ENCODE measurements around the gene TMEM121. TPM values are rescaled to one million over a fixed set of nuclear protein-coding genes. Genes with fewer than 3 reads are reported as not detected.
"Not testable (repeated sequence)": the region's sequence is repeated elsewhere in the genome, so short reads cannot be mapped to it uniquely, and the experiment has no call there.

The TMEM121 gene
- polyA plus RNA-seq, 1 of the 3 experiments (the other 2 are of a cell fraction), result 9.1 TPM

DNA sequence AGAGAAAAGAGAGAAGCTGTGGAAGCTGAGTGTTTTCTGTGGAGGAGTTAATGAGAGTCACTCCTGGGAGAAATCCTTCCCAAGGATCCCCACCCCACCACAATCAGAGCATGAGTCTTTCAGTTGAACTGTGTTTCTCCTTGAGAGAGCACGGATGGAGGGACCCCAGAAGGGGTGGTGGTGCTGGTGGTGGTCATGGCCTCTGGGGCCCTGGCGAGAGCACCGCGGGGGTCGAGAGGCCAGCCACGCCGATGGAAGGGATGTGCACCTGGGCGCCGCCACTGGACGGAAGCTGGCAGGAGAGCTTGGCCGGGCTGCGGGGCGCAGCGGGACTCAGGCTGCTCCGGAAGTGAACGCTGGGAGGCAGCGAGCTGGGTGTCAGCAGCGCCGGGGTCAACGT is 20.0 kb downstream of the TMEM121 start:
- POLR2A ChIA-PET; H3K79me2 ChIP-seq (ENCODE audit: insufficient read depth); H3K9ac ChIP-seq; H3K4me2 ChIP-seq; CTCF ChIA-PET; H3K4me1 ChIP-seq (ENCODE audit: control insufficient read depth in 1 of 2, insufficient read depth in 2 of 2, low read depth in 1 of 2, low read length in 1 of 2); H4K20me1 ChIP-seq (ENCODE audit: insufficient read depth); H3F3A ChIP-seq (replicated peaks; ENCODE audit: insufficient read depth); DNase-seq; H3K4me3 ChIP-seq (ENCODE audit: low read depth in 2 of 2, low read length in 1 of 2); H3K9me3 ChIP-seq; H3K27ac ChIP-seq (ENCODE audit: low read depth in 2 of 2, low read length in 1 of 2); H3K9me2 ChIP-seq; H3K36me3 ChIP-seq (replicated peaks in 1 of 2; ENCODE audit: control insufficient read depth in 1 of 2, insufficient read depth in 2 of 2, low read length in 1 of 2); H2AFZ ChIP-seq (ENCODE audit: low read depth): not testable (repeated sequence)
- WGBS (ENCODE audit: low lambda C conversion rate), result 90% methylated on average over 2 of the region's 20 CpGs
- peaks cover 20% of the 10 kb centered on the region; the same call in 1 of the 2 replicates for H3K27me3 ChIP-seq (ENCODE audit: insufficient read depth)

DNA sequence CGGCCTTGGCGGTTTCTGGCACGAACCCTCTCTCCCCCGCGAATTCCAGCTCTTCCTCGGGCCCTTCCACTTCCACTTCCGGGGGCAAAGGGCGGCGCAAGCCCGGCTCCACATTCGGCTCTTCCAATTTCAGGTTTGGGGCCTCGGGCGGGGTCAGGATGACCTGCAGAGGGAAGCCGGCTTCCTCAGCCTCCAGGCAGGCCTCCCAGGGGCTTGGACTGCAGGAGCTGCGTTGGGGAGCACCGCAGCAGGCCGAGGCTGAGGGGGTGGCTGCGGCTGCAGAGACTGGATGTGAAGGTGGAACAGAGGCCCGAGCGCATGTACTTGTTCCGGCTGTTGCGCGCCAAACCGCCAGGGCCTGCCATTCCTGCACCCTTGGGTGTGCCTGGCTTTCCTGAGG is 20.7 kb downstream of the TMEM121 start:
- H3K4me3 ChIP-seq (ENCODE audit: low read depth in 2 of 2, low read length in 1 of 2); CTCF ChIA-PET: not testable (repeated sequence)

DNA sequence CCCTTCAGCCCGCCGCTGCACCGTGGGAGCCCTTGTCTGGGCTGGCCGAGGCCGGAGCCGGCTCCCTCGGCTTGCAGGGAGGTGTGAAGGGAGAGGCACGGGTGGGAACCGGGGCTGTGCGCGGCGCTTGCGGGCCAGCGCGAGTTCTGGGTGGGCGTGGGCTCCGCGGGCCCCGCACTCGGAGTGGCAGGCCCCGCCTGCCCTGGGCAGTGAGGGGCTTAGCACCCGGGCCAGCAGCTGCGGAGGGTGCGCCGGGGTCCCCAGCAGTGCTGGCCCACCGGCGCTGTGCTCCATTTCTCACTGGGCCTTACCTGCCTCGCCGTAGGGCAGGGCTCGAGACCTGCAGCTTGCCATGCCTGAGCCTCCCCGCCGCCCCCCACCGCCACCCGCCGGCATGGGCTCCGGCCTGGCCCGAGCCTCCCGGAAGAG is 21.4 kb downstream of the TMEM121 start:
- no peak overlapping the region for H3K27ac ChIP-seq (ENCODE audit: low read depth in 2 of 2, low read length in 1 of 2)
- no peak overlapping the region for H3K9ac ChIP-seq
- H3K36me3 ChIP-seq (replicated peaks in 1 of 2; ENCODE audit: control insufficient read depth in 1 of 2, insufficient read depth in 2 of 2, low read length in 1 of 2), result no peaks in the 10 kb centered on the region
- no peak for TF ChIP-seq TEAD4 (IDR thresholded peaks at IDR 0.05; ENCODE audit: borderline replicate concordance, insufficient read depth)
- no peak for TF ChIP-seq MXI1 (IDR thresholded peaks at IDR 0.05; ENCODE audit: low read depth, low read length)
- no peak for TF ChIP-seq RFX5 (IDR thresholded peaks at IDR 0.05; ENCODE audit: low read length)
- TF ChIP-seq, protein P1, sequence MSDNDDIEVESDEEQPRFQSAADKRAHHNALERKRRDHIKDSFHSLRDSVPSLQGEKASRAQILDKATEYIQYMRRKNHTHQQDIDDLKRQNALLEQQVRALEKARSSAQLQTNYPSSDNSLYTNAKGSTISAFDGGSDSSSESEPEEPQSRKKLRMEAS (IDR thresholded peaks at IDR 0.05; ENCODE audit: low read depth), result no peak
- no peak for TF ChIP-seq GABPA (IDR thresholded peaks at IDR 0.05; ENCODE audit: low read depth)
- TF ChIP-seq, protein P2, sequence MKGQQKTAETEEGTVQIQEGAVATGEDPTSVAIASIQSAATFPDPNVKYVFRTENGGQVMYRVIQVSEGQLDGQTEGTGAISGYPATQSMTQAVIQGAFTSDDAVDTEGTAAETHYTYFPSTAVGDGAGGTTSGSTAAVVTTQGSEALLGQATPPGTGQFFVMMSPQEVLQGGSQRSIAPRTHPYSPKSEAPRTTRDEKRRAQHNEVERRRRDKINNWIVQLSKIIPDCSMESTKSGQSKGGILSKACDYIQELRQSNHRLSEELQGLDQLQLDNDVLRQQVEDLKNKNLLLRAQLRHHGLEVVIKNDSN (IDR thresholded peaks at IDR 0.05; ENCODE audit: borderline replicate concordance, low read depth), result no peak
- no peak for TF ChIP-seq RCOR1 (IDR thresholded peaks at IDR 0.05; ENCODE audit: low read length)
- TF ChIP-seq JUND (IDR thresholded peaks at IDR 0.05), result no peak
- TF ChIP-seq FOSL2 (IDR thresholded peaks at IDR 0.05; ENCODE audit: borderline replicate concordance, low read depth), result no peak
- no peak for TF ChIP-seq GATA2 (CRISPR knock-in tag; IDR thresholded peaks at IDR 0.05)
- no peak for TF ChIP-seq POLR2AphosphoS5 (IDR thresholded peaks at IDR 0.05; ENCODE audit: low read depth, low read length)
- no peak for TF ChIP-seq EP300 (IDR thresholded peaks at IDR 0.05; ENCODE audit: borderline replicate concordance in 1 of 2, low read depth in 1 of 2, low read length in 1 of 2)
- no peak for TF ChIP-seq SIN3A (IDR thresholded peaks at IDR 0.05; ENCODE audit: borderline replicate concordance, low read depth, low read length)
- WGBS (ENCODE audit: low lambda C conversion rate), result 65% methylated on average over 4 of the region's 38 CpGs
- no peaks in the 10 kb centered on the region for H3K4me1 ChIP-seq (ENCODE audit: control insufficient read depth in 1 of 2, insufficient read depth in 2 of 2, low read depth in 1 of 2, low read length in 1 of 2)
- H3K4me2 ChIP-seq, result no peak overlapping the region
- no peaks in the 10 kb centered on the region for H3K9me2 ChIP-seq
- CTCF ChIA-PET, result interaction anchor here (0.6 kb wide), 1 partner anchor 427 kb away, joined by 3 read pairs; no protein-coding TSS in a partner anchor
- no peak for DNase-seq
- no peak overlapping the region for H3K4me3 ChIP-seq (ENCODE audit: low read depth in 2 of 2, low read length in 1 of 2)
- H3K9me3 ChIP-seq, result peaks cover 8% of the 10 kb centered on the region; the same call in 1 of the 2 replicates
- H3K27me3 ChIP-seq (ENCODE audit: insufficient read depth), result peaks cover 16% of the 10 kb centered on the region; the same call in 1 of the 2 replicates
- no peak overlapping the region for H2AFZ ChIP-seq (ENCODE audit: low read depth)
- POLR2A ChIA-PET, result no interaction called here
- H3K79me2 ChIP-seq (ENCODE audit: insufficient read depth), result no peaks in the 10 kb centered on the region
- H3F3A ChIP-seq (replicated peaks; ENCODE audit: insufficient read depth), result peaks cover 3% of the 10 kb centered on the region
- no peaks in the 10 kb centered on the region for H4K20me1 ChIP-seq (ENCODE audit: insufficient read depth)

More for the DNA sequence above, 20.7 kb downstream of the TMEM121 start:
- H3K9me2 ChIP-seq; H3K9ac ChIP-seq; H3K4me2 ChIP-seq; H4K20me1 ChIP-seq (ENCODE audit: insufficient read depth); H3K79me2 ChIP-seq (ENCODE audit: insufficient read depth); H3K9me3 ChIP-seq; H3K4me1 ChIP-seq (ENCODE audit: control insufficient read depth in 1 of 2, insufficient read depth in 2 of 2, low read depth in 1 of 2, low read length in 1 of 2); H3K36me3 ChIP-seq (replicated peaks in 1 of 2; ENCODE audit: control insufficient read depth in 1 of 2, insufficient read depth in 2 of 2, low read length in 1 of 2); H3F3A ChIP-seq (replicated peaks; ENCODE audit: insufficient read depth); H3K27ac ChIP-seq (ENCODE audit: low read depth in 2 of 2, low read length in 1 of 2); POLR2A ChIA-PET; DNase-seq; H2AFZ ChIP-seq (ENCODE audit: low read depth): not testable (repeated sequence)
- H3K27me3 ChIP-seq (ENCODE audit: insufficient read depth), result peaks cover 16% of the 10 kb centered on the region; the same call in 1 of the 2 replicates
- 79% methylated on average over 4 of the region's 24 CpGs for WGBS (ENCODE audit: low lambda C conversion rate)

All from SK-N-SH (cell line).